H1 (cell line): ENCODE results near the gene LEUTX. TPM values are rescaled to one million over a fixed set of nuclear protein-coding genes. Genes with fewer than 3 reads are reported as not detected.

Experiments
- ASH2L ChIP-seq: fragments of 200-600, 300-600 bp; sonication (generic); IDR thresholded peaks from one replicate; pipeline ENCODE4 v1.7.1; 2017; ENCODE audit warnings: low read length
- ATF3 ChIP-seq: IDR thresholded peaks from 2 replicates; pipeline ENCODE4 v1.6.1; 2011; ENCODE audit warnings: low read depth, mild to moderate bottlenecking, low read length; ENCODE audit not compliant: insufficient read depth
- CEBPB ChIP-seq: IDR thresholded peaks from 2 replicates; pipeline ENCODE4 v1.6.1; 2012; ENCODE audit warnings: low read depth, low read length
- CHD1 ChIP-seq: IDR thresholded peaks from 2 replicates; pipeline ENCODE4 v1.6.1; 2012; ENCODE audit warnings: low read depth, low read length, improper control_type of control experiment
- EGR1 ChIP-seq: IDR thresholded peaks from 2 replicates; pipeline ENCODE4 v1.6.1; 2011; ENCODE audit warnings: low read depth, low read length, borderline replicate concordance
- EZH2 ChIP-seq: fragments of 200-600 bp; sonication (generic); IDR thresholded peaks from 2 replicates; pipeline ENCODE4 v1.7.1; 2012; ENCODE audit warnings: low read depth, mild to moderate bottlenecking, moderate library complexity, low read length, inconsistent platforms; ENCODE audit not compliant: severe bottlenecking
- FOSL1 ChIP-seq: IDR thresholded peaks from 2 replicates; pipeline ENCODE4 v1.6.1; 2011; ENCODE audit warnings: mild to moderate bottlenecking, low read depth, low read length, moderate library complexity; ENCODE audit not compliant: insufficient read depth
- MAFK ChIP-seq: IDR thresholded peaks from 2 replicates; pipeline ENCODE4 v1.6.1; 2012; ENCODE audit warnings: low read depth, mild to moderate bottlenecking, improper control_type of control experiment, low read length
- MAX ChIP-seq: IDR thresholded peaks from 2 replicates; pipeline ENCODE4 v1.6.1; 2012; ENCODE audit warnings: inconsistent platforms
- PHF8 ChIP-seq: fragments of 200-600 bp; sonication (generic); conservative IDR thresholded peaks from 2 replicates; pipeline ENCODE4 v1.7.1; 2012; ENCODE audit warnings: low read depth, mild to moderate bottlenecking, inconsistent platforms, low read length, moderate library complexity
- POLR2AphosphoS5 ChIP-seq: IDR thresholded peaks from 2 replicates; pipeline ENCODE4 v1.6.1; 2011; ENCODE audit warnings: low read depth, low read length
- RAD21 ChIP-seq, 2 experiments: IDR thresholded peaks in 1 of 2; conservative IDR thresholded peaks in 1 of 2; 2 replicates each; pipeline ENCODE4 v1.6.1; 2011; ENCODE audit warnings: low read depth in 2 of 2, low read length in 2 of 2, improper control_type of control experiment in 1 of 2, inconsistent platforms in 1 of 2, mild to moderate bottlenecking in 1 of 2, moderate library complexity in 1 of 2
- SP2 ChIP-seq: IDR thresholded peaks from 2 replicates; pipeline ENCODE4 v1.6.1; 2012; ENCODE audit warnings: mild to moderate bottlenecking, low read length, inconsistent platforms
- SRF ChIP-seq: IDR thresholded peaks from 2 replicates; pipeline ENCODE4 v1.6.1; 2011; ENCODE audit warnings: mild to moderate bottlenecking, low read depth, low read length, moderate library complexity
- SUZ12 ChIP-seq: fragments of 200-600 bp; sonication (generic); IDR thresholded peaks from 2 replicates; pipeline ENCODE4 v1.6.1; 2012; ENCODE audit warnings: mild to moderate bottlenecking, inconsistent platforms, low read length, moderate library complexity, mixed read lengths
- TAF1 ChIP-seq: IDR thresholded peaks from 2 replicates; pipeline ENCODE4 v1.6.1; 2011; ENCODE audit warnings: mild to moderate bottlenecking, low read depth, low read length
- TBP ChIP-seq: IDR thresholded peaks from 2 replicates; pipeline ENCODE4 v1.6.1; 2011; ENCODE audit warnings: low read depth, low read length, improper control_type of control experiment
- YY1 ChIP-seq: IDR thresholded peaks from 2 replicates; pipeline ENCODE4 v1.6.1; 2011; ENCODE audit warnings: low read depth, mild to moderate bottlenecking, low read length
- ZNF274 ChIP-seq: IDR thresholded peaks from 2 replicates; pipeline ENCODE4 v1.7.0; 2012; ENCODE audit warnings: low read length, borderline replicate concordance; ENCODE audit errors: extremely low read depth
- polyA plus RNA-seq, 7 experiments: library from polyadenylated mRNA; depleted of rRNA in 3 of 7; stranded (reverse) in 5 of 7; unstranded in 2 of 7; fragments of >200 nt in 5 of 7; fragments of 200-250 nt in 2 of 7; gene quantifications; 1 replicate in 5 of 7; 2 replicates in 1 of 7; 4 replicates in 1 of 7; pipeline versions ENCODE4 v1.2.1 to v1.2.3, GENCODE V29; 2011 to 2013; ENCODE audit warnings: missing spikeins in 2 of 7, mixed read lengths in 2 of 7
- total RNA-seq: library from RNA; stranded (reverse); fragmentation: NEBNext Ultra II Directional; extraction: Animal tissue kit (Norgen Biotek cat#: 25700); gene quantifications from 2 replicates; pipeline ENCODE4 v1.2.1, GENCODE V29; 2021
- TF ChIP-seq, protein P1 (sequence below): IDR thresholded peaks from 2 replicates; pipeline ENCODE4 v1.6.1; 2011; ENCODE audit warnings: low read length, improper control_type of control experiment
- TF ChIP-seq, protein P2 (sequence below): IDR thresholded peaks from 2 replicates; pipeline ENCODE4 v1.6.1; 2012; ENCODE audit warnings: inconsistent platforms

LEUTX gene
- total and polyA plus RNA-seq, 2 of the 8 experiments (the other 6 are each of a cell fraction or from before 2014, with no cell fraction given), result not detected

GRCh38 chr19:39833464-39834286 is 55.0 kb downstream of the LEUTX start, which contains the start of gene DYRK1B (continued):
- TF ChIP-seq, protein P1, sequence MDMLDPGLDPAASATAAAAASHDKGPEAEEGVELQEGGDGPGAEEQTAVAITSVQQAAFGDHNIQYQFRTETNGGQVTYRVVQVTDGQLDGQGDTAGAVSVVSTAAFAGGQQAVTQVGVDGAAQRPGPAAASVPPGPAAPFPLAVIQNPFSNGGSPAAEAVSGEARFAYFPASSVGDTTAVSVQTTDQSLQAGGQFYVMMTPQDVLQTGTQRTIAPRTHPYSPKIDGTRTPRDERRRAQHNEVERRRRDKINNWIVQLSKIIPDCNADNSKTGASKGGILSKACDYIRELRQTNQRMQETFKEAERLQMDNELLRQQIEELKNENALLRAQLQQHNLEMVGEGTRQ, result peak; percentile 98
- TF ChIP-seq MAX (peak; percentile 79), RAD21 (IDR thresholded peaks at IDR 0.05 in 1 of 2, conservative IDR thresholded peaks at IDR 0.05 in 1 of 2; ENCODE audit: low read depth in 2 of 2, low read length in 2 of 2) (no peak), EGR1 (no peak), ASH2L (peak; percentile 31), CHD1 (no peak), YY1 (peak; percentile 93), SP2 (no peak), EZH2 (no peak), POLR2AphosphoS5 (peak; percentile 83), CEBPB (no peak), ATF3 (peak; percentile 96), TAF1 (peak; percentile 61; the same call in 1 of the 2 replicates), TBP (no peak), ZNF274 (no peak), FOSL1 (no peak), PHF8 (peak; percentile 61), SUZ12 (no peak), SRF (no peak), MAFK (no peak)
- TF ChIP-seq, protein P2, sequence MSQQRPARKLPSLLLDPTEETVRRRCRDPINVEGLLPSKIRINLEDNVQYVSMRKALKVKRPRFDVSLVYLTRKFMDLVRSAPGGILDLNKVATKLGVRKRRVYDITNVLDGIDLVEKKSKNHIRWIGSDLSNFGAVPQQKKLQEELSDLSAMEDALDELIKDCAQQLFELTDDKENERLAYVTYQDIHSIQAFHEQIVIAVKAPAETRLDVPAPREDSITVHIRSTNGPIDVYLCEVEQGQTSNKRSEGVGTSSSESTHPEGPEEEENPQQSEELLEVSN, result peak; percentile 15; the same call in 1 of the 2 replicates
- TF ChIP-seq, all 59 proteins: peak for 22
